Hematopoietic multipotent progenitor cell treated with erythropoietin and hydrocortisone succinate and interleukin-3 and kit ligand, for 15 days (in vitro differentiated cells): ENCODE data around the gene PHYHIPL.

ENCODE experiments used
- DNase-seq: peaks from one replicate; pipeline ENCODE4 v3.0.0-alpha.2; 2015; ENCODE audit warnings: low spot score

PHYHIPL gene

GRCh38 chr10:59257224-59257623, 80.8 kb downstream of the PHYHIPL start:
- no peak for DNase-seq

- DNase-seq: no peak
These were observed 82.4 kb downstream of the PHYHIPL start for GRCh38 chr10:59258890-59259289.

GRCh38 chr10:59265141-59265540, 88.7 kb downstream of the PHYHIPL start:
- DNase-seq: no peak

GRCh38 chr10:59266321-59266720, 89.9 kb downstream of the PHYHIPL start:
- DNase-seq: no peak

GRCh38 chr10:59268460-59268859, 92.0 kb downstream of the PHYHIPL start:
- no peak for DNase-seq

- no peak for DNase-seq
These were observed 93.2 kb downstream of the PHYHIPL start for GRCh38 chr10:59269651-59270050.

- no peak for DNase-seq
These were observed 94.0 kb downstream of the PHYHIPL start for GRCh38 chr10:59270492-59270891.

GRCh38 chr10:59271160-59271559, 94.7 kb downstream of the PHYHIPL start:
- no peak for DNase-seq

- DNase-seq: no peak
These were observed 95.6 kb downstream of the PHYHIPL start for GRCh38 chr10:59272061-59272460.

GRCh38 chr10:59273445-59273844, 97.0 kb downstream of the PHYHIPL start:
- DNase-seq: no peak

- no peak for DNase-seq
These were observed 99.7 kb downstream of the PHYHIPL start for GRCh38 chr10:59276133-59276532.

- DNase-seq: no peak
These were observed 100.5 kb downstream of the PHYHIPL start for GRCh38 chr10:59276919-59277318.

- no peak for DNase-seq
These were observed 103.0 kb downstream of the PHYHIPL start for GRCh38 chr10:59279476-59279875.

GRCh38 chr10:59279991-59280505, 103.6 kb downstream of the PHYHIPL start:
- no peak for DNase-seq

GRCh38 chr10:59281861-59282260, 105.4 kb downstream of the PHYHIPL start:
- DNase-seq: no peak

GRCh38 chr10:59283456-59284091, 107.1 kb downstream of the PHYHIPL start:
- no peak for DNase-seq

- no peak for DNase-seq
These were observed 107.9 kb downstream of the PHYHIPL start for GRCh38 chr10:59284118-59284975.

- DNase-seq: no peak
These were observed 108.6 kb downstream of the PHYHIPL start for GRCh38 chr10:59285073-59285472.

GRCh38 chr10:59285848-59286247, 109.4 kb downstream of the PHYHIPL start:
- DNase-seq: no peak

- no peak for DNase-seq
These were observed 111.3 kb downstream of the PHYHIPL start for GRCh38 chr10:59287587-59288255.

- DNase-seq: no peak
These were observed 113.4 kb downstream of the PHYHIPL start for GRCh38 chr10:59289853-59290252.

- DNase-seq: no peak
These were observed 114.0 kb downstream of the PHYHIPL start for GRCh38 chr10:59290448-59290847.
